ENCODE data around the gene TIMM29. TPM values are rescaled to one million over a fixed set of nuclear protein-coding genes. Genes with fewer than 3 reads are reported as not detected.

The TIMM29 gene
- total RNA-seq, 1 experiment from 2014 or later, result 23.4 TPM

- Histone ChIP-seq H3K4ac (ENCODE audit: low read depth, low read length) (no peak overlapping the region), H3K23me2 (ENCODE audit: insufficient read length, low read depth, low read length, poor library complexity, severe bottlenecking) (peaks cover 5% of the 10 kb centered on the region), H4K91ac (ENCODE audit: insufficient read length, low read depth, low read length) (no peak overlapping the region), H2BK15ac (ENCODE audit: low read depth, low read length) (no peak overlapping the region), H3K79me1 (ENCODE audit: insufficient read depth, low read depth, low read length, poor library complexity, severe bottlenecking) (no peaks in the 10 kb centered on the region), H3K56ac (ENCODE audit: insufficient read length, low read depth, low read length) (no peak overlapping the region), H3K4me1 (ENCODE audit: insufficient read depth, low read length) (no peaks in the 10 kb centered on the region), H3K27ac (ENCODE audit: insufficient read length, low read depth, low read length) (no peak overlapping the region), H3K23ac (ENCODE audit: insufficient read length, low read depth, low read length) (no peak overlapping the region), H3K9ac (ENCODE audit: extremely low read depth, insufficient read length, low read length) (no peak overlapping the region), H4K20me1 (ENCODE audit: control insufficient read depth, insufficient read depth, insufficient read length) (no peaks in the 10 kb centered on the region), H3K27me3 (ENCODE audit: insufficient read depth, low read length) (no peaks in the 10 kb centered on the region), H4K5ac (ENCODE audit: insufficient read length, low read depth, low read length) (no peak overlapping the region), H2BK120ac (ENCODE audit: low read depth, low read length, poor library complexity, severe bottlenecking) (no peak overlapping the region), H3K14ac (ENCODE audit: insufficient read depth, low read length) (no peak overlapping the region), H4K8ac (replicated peaks; ENCODE audit: insufficient read length, low read depth, low read length) (no peak overlapping the region), H2AFZ (ENCODE audit: low read length) (no peak overlapping the region), H3K9me3 (ENCODE audit: control insufficient read depth, low read depth, low read length) (no peaks in the 10 kb centered on the region), H3K18ac (ENCODE audit: insufficient read length, low read depth, low read length) (no peak overlapping the region), H3T11ph (ENCODE audit: low read length) (no peak overlapping the region), H2AK5ac (ENCODE audit: insufficient read length, low read length) (no peak overlapping the region), H3K4me2 (ENCODE audit: insufficient read depth, insufficient read length, low read length) (no peak overlapping the region), H2BK5ac (ENCODE audit: insufficient read length, low read length) (no peak overlapping the region), H2BK12ac (ENCODE audit: insufficient read length, low read depth, low read length) (no peak overlapping the region), H2BK20ac (ENCODE audit: low read depth, low read length, poor library complexity, severe bottlenecking) (no peak overlapping the region), H3K79me2 (ENCODE audit: insufficient read depth, low read length) (no peaks in the 10 kb centered on the region; the same call in 1 of the 2 replicates)
- TF ChIP-seq, protein P1, sequence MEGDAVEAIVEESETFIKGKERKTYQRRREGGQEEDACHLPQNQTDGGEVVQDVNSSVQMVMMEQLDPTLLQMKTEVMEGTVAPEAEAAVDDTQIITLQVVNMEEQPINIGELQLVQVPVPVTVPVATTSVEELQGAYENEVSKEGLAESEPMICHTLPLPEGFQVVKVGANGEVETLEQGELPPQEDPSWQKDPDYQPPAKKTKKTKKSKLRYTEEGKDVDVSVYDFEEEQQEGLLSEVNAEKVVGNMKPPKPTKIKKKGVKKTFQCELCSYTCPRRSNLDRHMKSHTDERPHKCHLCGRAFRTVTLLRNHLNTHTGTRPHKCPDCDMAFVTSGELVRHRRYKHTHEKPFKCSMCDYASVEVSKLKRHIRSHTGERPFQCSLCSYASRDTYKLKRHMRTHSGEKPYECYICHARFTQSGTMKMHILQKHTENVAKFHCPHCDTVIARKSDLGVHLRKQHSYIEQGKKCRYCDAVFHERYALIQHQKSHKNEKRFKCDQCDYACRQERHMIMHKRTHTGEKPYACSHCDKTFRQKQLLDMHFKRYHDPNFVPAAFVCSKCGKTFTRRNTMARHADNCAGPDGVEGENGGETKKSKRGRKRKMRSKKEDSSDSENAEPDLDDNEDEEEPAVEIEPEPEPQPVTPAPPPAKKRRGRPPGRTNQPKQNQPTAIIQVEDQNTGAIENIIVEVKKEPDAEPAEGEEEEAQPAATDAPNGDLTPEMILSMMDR (conservative IDR thresholded peaks at IDR 0.05), result no peak
- Mint-ChIP-seq H3K4me1 (peaks cover 6 to 8% of the 10 kb centered on the region in 2 experiments), H3K27me3 (ENCODE audit: low read depth) (peaks cover 2% of the 10 kb centered on the region; the same call in 1 of the 2 replicates), H3K27ac (peak overlapping the region in 1 of 3 experiments; percentile 76; a peak in 1 of 7 replicates), H3K9me3 (no peaks in the 10 kb centered on the region), H3K36me3 (ENCODE audit: insufficient read depth in 1 of 3, low read depth in 3 of 3) (peaks cover 13 to 57% (median 53%) of the 10 kb centered on the region in 3 experiments; a peak in 6 of 7 replicates), H3K4me3 (no peak overlapping the region)
- no peak for DNase-seq
- no CpG with 5 or more reads among the region's 29 CpGs for whole genome bisulfite sequencing (ENCODE audit: extremely low coverage, insufficient read length, low lambda C conversion rate)
Observed at GRCh38 chr19:10923260-10924112, 5.1 kb upstream of the TIMM29 start.
